Right atrium auricular region (tissue), 2 donors: ENCODE data around the gene CERS6. TPM values are rescaled to one million over a fixed set of nuclear protein-coding genes. Genes with fewer than 3 reads are reported as not detected.

ENCODE experiments used
- DNase-seq: peaks from one replicate; pipeline ENCODE4 v3.0.0-alpha.2; 2019; ENCODE audit warnings: low spot score
- H3K27ac ChIP-seq, 2 donors: fragments of 200-600 bp; sonication (generic); 1 replicate in 1 of 2; 2 replicates in 1 of 2; pipeline ENCODE4 v1.5.1; 2016 to 2019
- H3K27me3 ChIP-seq, 2 donors: fragments of 200-600 bp; sonication (generic); one replicate each; pipeline versions ENCODE4 v1.5.1 to v1.6.0; 2017 to 2019
- H3K36me3 ChIP-seq: fragments of 200-600 bp; sonication (generic); one replicate; pipeline ENCODE4 v1.5.1; 2016
- H3K4me1 ChIP-seq, 2 donors: fragments of 200-600 bp; sonication (generic); one replicate each; pipeline versions ENCODE4 v1.5.1 to v1.6.0; 2017 to 2019
- H3K4me3 ChIP-seq, 2 donors: fragments of 200-600 bp; sonication (generic); 1 replicate in 1 of 2; 2 replicates in 1 of 2; pipeline ENCODE4 v1.5.1; 2017 to 2019; ENCODE audit warnings: mild to moderate bottlenecking in 1 of 2, moderate library complexity in 1 of 2
- H3K9me3 ChIP-seq, 2 donors: fragments of 200-600 bp; sonication (generic); one replicate each; pipeline ENCODE4 v1.5.1; 2019
- total RNA-seq, 2 donors: library from RNA; depleted of rRNA; stranded (reverse); fragments of >200 nt; gene quantifications; one replicate each; pipeline ENCODE4 v1.1.0, GENCODE V29; 2016
- TF ChIP-seq, protein P1 (sequence below), 2 donors: fragments of 200-600 bp; sonication (generic); IDR thresholded peaks; one replicate each; pipeline ENCODE4 v1.5.1; 2019; ENCODE audit warnings: antibody characterized with exemption in 2 of 2

CERS6 gene
- total RNA-seq, 2 donors from 2014 or later, result 59.4 to 74.5 TPM

DNA sequence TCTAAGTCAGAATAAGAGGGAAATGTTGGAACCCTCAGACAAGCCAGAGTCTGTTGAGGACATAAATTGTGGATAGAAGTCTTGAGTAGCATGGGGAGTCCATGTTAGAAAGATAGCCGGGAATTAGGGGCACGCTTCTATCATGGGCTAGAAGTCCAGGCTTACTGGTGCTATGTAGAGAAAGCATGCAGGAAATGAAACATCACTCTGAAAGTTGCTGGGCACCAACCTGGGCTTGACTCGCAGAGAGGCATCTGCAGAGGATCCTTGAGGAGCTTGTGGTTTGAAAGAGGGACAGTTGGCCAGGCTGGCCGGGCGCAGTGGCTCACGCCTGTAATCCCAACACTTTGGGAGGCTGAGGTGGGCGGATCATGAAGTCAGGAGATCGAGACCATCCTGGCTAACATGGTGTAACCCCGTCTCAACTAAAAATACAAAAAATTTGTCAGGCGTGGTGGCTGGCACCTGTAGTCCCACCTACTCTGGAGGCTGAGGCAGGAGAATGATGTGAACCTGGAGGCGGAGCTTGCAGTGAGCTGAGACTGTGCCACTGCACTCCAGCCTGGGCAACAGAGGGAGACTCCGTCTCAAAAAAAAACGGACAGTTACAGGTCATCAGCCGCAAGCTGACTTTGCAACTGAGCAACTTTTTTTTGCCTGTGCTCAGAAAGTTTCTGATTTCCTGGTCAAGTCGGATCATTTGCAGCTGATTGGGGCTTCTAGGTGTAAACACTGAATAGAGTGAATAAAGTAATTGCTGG lies 24.9 kb downstream of the CERS6 start:
- Histone ChIP-seq H3K4me3 (no peak overlapping the region), H3K27me3 (no peaks in the 10 kb centered on the region), H3K9me3 (peaks cover 0 to 7% of the 10 kb centered on the region in 2 donors), H3K4me1 (peaks cover 0 to 19% of the 10 kb centered on the region in 2 donors), H3K27ac (no peak overlapping the region), H3K36me3 (no peaks in the 10 kb centered on the region)
- no peak for DNase-seq
- TF ChIP-seq, protein P1, sequence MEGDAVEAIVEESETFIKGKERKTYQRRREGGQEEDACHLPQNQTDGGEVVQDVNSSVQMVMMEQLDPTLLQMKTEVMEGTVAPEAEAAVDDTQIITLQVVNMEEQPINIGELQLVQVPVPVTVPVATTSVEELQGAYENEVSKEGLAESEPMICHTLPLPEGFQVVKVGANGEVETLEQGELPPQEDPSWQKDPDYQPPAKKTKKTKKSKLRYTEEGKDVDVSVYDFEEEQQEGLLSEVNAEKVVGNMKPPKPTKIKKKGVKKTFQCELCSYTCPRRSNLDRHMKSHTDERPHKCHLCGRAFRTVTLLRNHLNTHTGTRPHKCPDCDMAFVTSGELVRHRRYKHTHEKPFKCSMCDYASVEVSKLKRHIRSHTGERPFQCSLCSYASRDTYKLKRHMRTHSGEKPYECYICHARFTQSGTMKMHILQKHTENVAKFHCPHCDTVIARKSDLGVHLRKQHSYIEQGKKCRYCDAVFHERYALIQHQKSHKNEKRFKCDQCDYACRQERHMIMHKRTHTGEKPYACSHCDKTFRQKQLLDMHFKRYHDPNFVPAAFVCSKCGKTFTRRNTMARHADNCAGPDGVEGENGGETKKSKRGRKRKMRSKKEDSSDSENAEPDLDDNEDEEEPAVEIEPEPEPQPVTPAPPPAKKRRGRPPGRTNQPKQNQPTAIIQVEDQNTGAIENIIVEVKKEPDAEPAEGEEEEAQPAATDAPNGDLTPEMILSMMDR (IDR thresholded peaks at IDR 0.05), result no peak

DNA sequence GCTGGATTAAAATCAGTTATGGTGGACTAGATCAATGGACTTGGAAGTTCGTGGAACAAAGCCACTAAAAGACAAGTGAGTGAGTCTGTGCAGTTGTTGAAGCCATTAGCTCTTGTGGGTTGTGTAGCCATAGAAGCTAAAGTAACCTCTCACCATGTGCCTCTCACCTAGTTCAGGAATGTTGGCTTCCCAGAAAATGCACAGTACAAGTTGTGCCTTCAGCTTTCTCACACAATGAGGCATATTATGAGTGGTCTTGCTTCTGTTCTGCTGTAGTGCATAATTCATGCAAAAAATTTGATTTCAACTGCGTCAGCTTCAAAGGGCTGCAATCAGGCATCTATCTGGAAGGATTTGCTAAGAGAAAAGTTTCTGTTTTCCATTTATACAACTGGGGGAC lies 26.2 kb downstream of the CERS6 start:
- Histone ChIP-seq H3K9me3 (peaks cover 0 to 8% of the 10 kb centered on the region in 2 donors), H3K4me1 (peaks cover 0 to 19% of the 10 kb centered on the region in 2 donors), H3K4me3 (no peak overlapping the region), H3K36me3 (no peaks in the 10 kb centered on the region), H3K27me3 (no peaks in the 10 kb centered on the region), H3K27ac (peak overlapping the region in 1 of 2 donors; percentile 62)
- no peak for DNase-seq
- TF ChIP-seq, protein P1 (IDR thresholded peaks at IDR 0.05), result no peak

DNA sequence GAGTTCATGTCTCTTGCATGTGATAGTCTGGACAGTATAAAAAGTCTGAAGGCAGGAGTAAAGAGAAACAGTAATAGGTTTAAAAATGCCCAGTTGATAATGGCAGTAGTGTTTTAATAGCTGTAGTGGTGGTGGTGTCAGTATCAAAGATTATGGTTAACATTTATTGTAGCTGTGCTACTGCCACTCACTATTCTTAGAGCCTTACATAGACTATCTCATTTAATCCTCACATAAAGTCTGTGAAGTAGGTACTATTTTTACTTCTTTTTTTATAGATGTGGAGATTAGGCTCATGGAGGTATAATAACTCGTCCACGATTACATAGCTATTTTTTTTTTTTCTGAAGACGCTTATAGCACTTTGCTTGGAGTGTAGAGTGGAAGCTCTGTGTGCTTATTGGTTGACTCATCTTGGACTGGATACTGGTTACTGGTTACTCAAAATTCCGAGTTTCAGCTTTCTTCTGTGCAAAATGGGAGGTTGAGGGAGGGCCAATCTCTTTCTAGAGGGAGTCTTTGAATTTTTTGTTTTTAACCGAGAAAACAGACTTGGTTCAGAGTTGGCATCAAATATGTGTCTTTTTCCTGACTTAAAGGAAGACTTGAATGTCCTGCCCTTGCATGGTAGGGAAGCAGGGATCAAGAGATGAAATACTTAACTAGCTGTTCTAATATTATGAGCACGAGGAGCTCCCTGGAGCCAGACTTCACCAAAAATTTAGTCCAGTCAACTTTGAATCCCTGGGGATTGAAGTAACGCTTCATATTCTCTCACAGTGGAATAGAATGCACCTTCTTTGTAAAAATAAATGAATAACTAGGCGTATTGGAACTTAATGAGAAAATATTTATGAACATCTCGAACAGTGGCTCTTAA lies 27.1 kb downstream of the CERS6 start:
- no peak overlapping the region for H3K4me3 ChIP-seq
- peaks cover 0 to 19% of the 10 kb centered on the region in 2 donors for H3K4me1 ChIP-seq
- TF ChIP-seq, protein P1 (IDR thresholded peaks at IDR 0.05), result no peak
- H3K27me3 ChIP-seq, result no peaks in the 10 kb centered on the region
- H3K9me3 ChIP-seq, result peaks cover 0 to 8% of the 10 kb centered on the region in 2 donors
- DNase-seq, result no peak
- no peaks in the 10 kb centered on the region for H3K36me3 ChIP-seq
- peak overlapping the region in 1 of 2 donors; percentile 62 for H3K27ac ChIP-seq

DNA sequence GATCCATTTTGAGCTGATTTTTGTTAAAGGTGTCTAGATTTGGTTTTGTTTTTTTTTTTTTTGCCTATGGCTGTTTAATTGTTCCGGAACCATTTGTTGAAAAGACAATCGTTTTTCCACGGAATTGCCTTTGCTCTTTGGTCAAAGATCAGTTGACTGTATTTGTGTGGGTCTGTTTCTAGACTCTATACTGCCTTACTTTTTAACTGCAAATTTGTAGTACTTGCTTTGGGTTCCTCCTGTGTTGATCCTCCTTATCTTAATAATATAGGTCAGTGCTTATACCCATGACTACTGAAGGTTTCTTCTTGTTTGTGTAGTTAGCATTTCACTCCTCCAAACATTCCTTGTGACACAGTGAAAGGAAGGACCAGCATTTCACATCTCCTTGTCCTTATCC lies 30.4 kb downstream of the CERS6 start:
- peaks cover 0 to 8% of the 10 kb centered on the region in 2 donors for H3K9me3 ChIP-seq
- no peaks in the 10 kb centered on the region for H3K27me3 ChIP-seq
- H3K4me1 ChIP-seq, result peaks cover 0 to 38% of the 10 kb centered on the region in 2 donors
- no peaks in the 10 kb centered on the region for H3K36me3 ChIP-seq
- no peak overlapping the region for H3K27ac ChIP-seq
- TF ChIP-seq, protein P1 (IDR thresholded peaks at IDR 0.05), result no peak
- DNase-seq, result no peak
- no peak overlapping the region for H3K4me3 ChIP-seq

DNA sequence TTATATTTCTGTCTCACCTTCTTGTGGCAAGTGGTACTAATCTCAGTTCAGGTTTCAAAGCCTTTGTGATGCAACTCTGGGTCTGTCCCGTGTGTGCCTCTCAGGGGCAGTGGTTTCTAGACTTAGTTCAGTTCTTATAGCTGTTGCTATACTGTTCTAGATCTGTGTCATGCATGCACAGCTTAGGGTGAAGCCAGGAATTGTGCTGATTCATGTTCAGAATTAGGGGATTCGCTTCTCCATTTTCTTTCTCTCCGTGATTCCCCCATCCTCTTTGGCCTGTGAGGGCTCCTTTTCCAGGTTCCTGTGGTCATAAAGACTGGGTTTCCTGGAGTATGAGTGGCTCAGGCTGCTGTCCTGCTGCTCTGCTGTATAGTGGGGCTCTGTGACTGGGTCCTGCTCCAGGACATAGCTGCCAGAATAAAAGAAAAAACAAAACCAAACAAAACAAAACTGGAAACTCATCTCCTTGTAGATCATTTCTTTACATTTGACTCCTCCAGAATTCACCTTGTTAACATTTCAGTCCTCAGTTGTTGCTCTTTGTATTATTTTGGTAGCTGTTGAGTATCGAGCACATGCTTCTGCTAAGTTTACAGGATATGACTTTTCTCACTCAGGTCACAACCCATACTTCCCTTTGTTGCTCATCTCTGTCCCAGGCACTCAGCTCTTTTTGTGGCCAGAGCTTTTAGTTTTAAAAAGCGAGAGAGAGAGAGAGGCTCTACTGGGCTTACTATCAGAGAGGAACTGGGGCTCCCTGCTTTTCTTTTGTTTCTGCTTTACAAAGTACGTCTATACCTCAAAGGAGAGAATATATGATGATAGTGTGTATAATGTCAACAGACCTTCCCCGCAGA lies 34.2 kb downstream of the CERS6 start:
- Histone ChIP-seq H3K27ac (peak overlapping the region; percentile 43 to 53), H3K4me3 (no peak overlapping the region), H3K9me3 (peaks cover 0 to 8% of the 10 kb centered on the region in 2 donors), H3K27me3 (no peaks in the 10 kb centered on the region), H3K4me1 (peaks cover 0 to 21% of the 10 kb centered on the region in 2 donors), H3K36me3 (no peaks in the 10 kb centered on the region)
- TF ChIP-seq, protein P1 (IDR thresholded peaks at IDR 0.05), result no peak
- no peak for DNase-seq
